Measurements from ENCODE around the gene RAPGEF5. TPM values are rescaled to one million over a fixed set of nuclear protein-coding genes. Genes with fewer than 3 reads are reported as not detected.

The RAPGEF5 gene
- total RNA-seq, 4 donors from 2014 or later = 21.2 to 27.0 (median 24.1) TPM

- no peaks in the 10 kb centered on the region for H3K9me3 ChIP-seq
- intact Hi-C loops (cut with DNase I) = no loop called here
- WGBS = 97% methylated on average over 3 of the region's 3 CpGs
- no peaks in the 10 kb centered on the region for H3K27me3 ChIP-seq
- H3K27ac ChIP-seq (replicated peaks in 1 of 4) = no peak overlapping the region
- TF ChIP-seq, protein P1, sequence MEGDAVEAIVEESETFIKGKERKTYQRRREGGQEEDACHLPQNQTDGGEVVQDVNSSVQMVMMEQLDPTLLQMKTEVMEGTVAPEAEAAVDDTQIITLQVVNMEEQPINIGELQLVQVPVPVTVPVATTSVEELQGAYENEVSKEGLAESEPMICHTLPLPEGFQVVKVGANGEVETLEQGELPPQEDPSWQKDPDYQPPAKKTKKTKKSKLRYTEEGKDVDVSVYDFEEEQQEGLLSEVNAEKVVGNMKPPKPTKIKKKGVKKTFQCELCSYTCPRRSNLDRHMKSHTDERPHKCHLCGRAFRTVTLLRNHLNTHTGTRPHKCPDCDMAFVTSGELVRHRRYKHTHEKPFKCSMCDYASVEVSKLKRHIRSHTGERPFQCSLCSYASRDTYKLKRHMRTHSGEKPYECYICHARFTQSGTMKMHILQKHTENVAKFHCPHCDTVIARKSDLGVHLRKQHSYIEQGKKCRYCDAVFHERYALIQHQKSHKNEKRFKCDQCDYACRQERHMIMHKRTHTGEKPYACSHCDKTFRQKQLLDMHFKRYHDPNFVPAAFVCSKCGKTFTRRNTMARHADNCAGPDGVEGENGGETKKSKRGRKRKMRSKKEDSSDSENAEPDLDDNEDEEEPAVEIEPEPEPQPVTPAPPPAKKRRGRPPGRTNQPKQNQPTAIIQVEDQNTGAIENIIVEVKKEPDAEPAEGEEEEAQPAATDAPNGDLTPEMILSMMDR (IDR thresholded peaks at IDR 0.05) = no peak
- no peak for TF ChIP-seq POLR2AphosphoS5 (IDR thresholded peaks at IDR 0.05)
- TF ChIP-seq POLR2A (IDR thresholded peaks at IDR 0.05; ENCODE audit: low read depth) = no peak
- no peak for TF ChIP-seq EP300 (IDR thresholded peaks at IDR 0.05)
- peaks cover 0 to 42% (median 9%) of the 10 kb centered on the region in 4 donors for H3K36me3 ChIP-seq
- no peak overlapping the region for H3K4me3 ChIP-seq
- peaks cover 0 to 1% (median 0%) of the 10 kb centered on the region in 4 donors for H3K4me1 ChIP-seq
- DNase-seq (ENCODE audit: extremely low spot score) = no peak
Measured at GRCh38 chr7:22152690-22153089, 204.3 kb downstream of the RAPGEF5 start.

GRCh38 chr7:22151901-22152300 lies 205.1 kb downstream of the RAPGEF5 start:
- H3K4me1 ChIP-seq = peaks cover 0 to 9% (median 2%) of the 10 kb centered on the region in 4 donors
- DNase-seq (ENCODE audit: extremely low spot score) = no peak
- no peak overlapping the region for H3K27ac ChIP-seq (replicated peaks in 1 of 4)
- TF ChIP-seq POLR2AphosphoS5 (IDR thresholded peaks at IDR 0.05) (no peak), EP300 (IDR thresholded peaks at IDR 0.05) (no peak), POLR2A (IDR thresholded peaks at IDR 0.05; ENCODE audit: low read depth) (no peak)
- TF ChIP-seq, protein P1 (IDR thresholded peaks at IDR 0.05) = no peak
- H3K9me3 ChIP-seq = no peaks in the 10 kb centered on the region
- H3K4me3 ChIP-seq = no peak overlapping the region
- no peaks in the 10 kb centered on the region for H3K27me3 ChIP-seq
- peaks cover 0 to 35% (median 9%) of the 10 kb centered on the region in 4 donors for H3K36me3 ChIP-seq
- intact Hi-C loops (cut with DNase I) = no loop called here
- 95% methylated on average over 2 of the region's 2 CpGs for WGBS

DNA sequence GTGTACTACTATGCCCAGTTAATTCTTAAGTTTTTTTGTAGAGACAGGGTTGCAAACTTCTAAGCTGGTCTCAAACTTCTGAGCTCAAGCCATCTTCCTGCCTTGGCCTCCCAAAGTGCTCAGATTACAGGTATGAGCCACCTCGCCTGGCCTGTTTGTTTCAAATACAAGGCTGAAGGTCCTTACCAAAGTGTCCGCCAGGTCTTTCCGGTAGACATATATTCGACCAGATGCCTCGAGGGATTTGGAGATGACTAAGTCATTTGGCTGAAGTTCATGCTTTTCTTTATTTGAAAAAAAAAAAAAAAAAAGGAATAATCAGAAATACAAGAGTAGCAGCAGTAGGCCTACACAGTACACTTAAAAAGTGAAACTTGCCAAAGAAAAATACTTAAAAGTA lies 206.7 kb downstream of the RAPGEF5 start:
- Histone ChIP-seq H3K4me3 (no peak overlapping the region), H3K36me3 (peaks cover 0 to 26% (median 2%) of the 10 kb centered on the region in 4 donors), H3K9me3 (no peaks in the 10 kb centered on the region), H3K27me3 (no peaks in the 10 kb centered on the region), H3K27ac (replicated peaks in 1 of 4) (no peak overlapping the region), H3K4me1 (peaks cover 0 to 12% (median 3%) of the 10 kb centered on the region in 4 donors)
- DNase-seq (ENCODE audit: extremely low spot score) = no peak
- TF ChIP-seq POLR2A (IDR thresholded peaks at IDR 0.05; ENCODE audit: low read depth) (no peak), POLR2AphosphoS5 (IDR thresholded peaks at IDR 0.05) (no peak), EP300 (IDR thresholded peaks at IDR 0.05) (no peak)
- TF ChIP-seq, protein P1 (IDR thresholded peaks at IDR 0.05) = no peak
- intact Hi-C loops (cut with DNase I) = no loop called here
- 68% methylated on average over 5 of the region's 5 CpGs for WGBS

GRCh38 chr7:22147868-22148267 lies 209.1 kb downstream of the RAPGEF5 start:
- intact Hi-C loops (cut with DNase I) = no loop called here
- H3K4me1 ChIP-seq = peaks cover 0 to 12% (median 3%) of the 10 kb centered on the region in 4 donors
- H3K9me3 ChIP-seq = no peaks in the 10 kb centered on the region
- 86% methylated on average over 3 of the region's 3 CpGs for WGBS
- no peak for DNase-seq (ENCODE audit: extremely low spot score)
- H3K36me3 ChIP-seq = peaks cover 0 to 50% (median 5%) of the 10 kb centered on the region in 4 donors
- H3K27me3 ChIP-seq = no peaks in the 10 kb centered on the region
- TF ChIP-seq POLR2AphosphoS5 (IDR thresholded peaks at IDR 0.05) (no peak), POLR2A (IDR thresholded peaks at IDR 0.05; ENCODE audit: low read depth) (no peak), EP300 (IDR thresholded peaks at IDR 0.05) (no peak)
- TF ChIP-seq, protein P1 (IDR thresholded peaks at IDR 0.05) = no peak
- H3K27ac ChIP-seq (replicated peaks in 1 of 4) = no peak overlapping the region
- H3K4me3 ChIP-seq = no peak overlapping the region

DNA sequence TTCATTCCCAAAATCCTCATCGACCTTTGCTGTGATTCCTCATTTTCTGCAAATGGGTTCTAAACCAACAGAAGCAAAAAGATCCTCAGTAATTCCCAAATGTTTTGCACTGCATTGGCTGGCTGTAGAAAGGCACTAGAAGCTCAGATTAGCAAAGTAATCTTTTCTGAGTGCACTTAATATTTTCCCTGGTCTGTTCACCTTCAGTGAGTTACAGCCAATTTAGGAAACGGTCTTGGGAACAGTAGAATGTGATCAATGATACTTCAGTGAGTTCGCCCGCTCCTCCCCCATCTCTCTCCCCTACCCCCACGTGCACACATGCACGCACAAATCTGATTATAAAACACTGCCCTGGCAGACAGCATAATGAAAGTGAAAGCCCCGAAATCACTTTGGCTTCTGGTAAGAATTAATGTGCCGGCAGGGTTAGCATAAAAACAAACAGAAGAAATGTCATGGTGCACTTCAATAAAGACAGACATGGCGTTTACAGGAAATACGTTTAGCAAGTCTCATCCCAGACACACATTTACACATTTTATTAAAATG lies 209.9 kb downstream of the RAPGEF5 start:
- TF ChIP-seq, protein P1 (IDR thresholded peaks at IDR 0.05) = no peak
- TF ChIP-seq POLR2AphosphoS5 (IDR thresholded peaks at IDR 0.05) = no peak
- TF ChIP-seq POLR2A (IDR thresholded peaks at IDR 0.05; ENCODE audit: low read depth) = no peak
- no peak for TF ChIP-seq EP300 (IDR thresholded peaks at IDR 0.05)
- Histone ChIP-seq H3K36me3 (peaks cover 0 to 58% (median 5%) of the 10 kb centered on the region in 4 donors), H3K9me3 (no peaks in the 10 kb centered on the region), H3K27ac (replicated peaks in 1 of 4) (no peak overlapping the region), H3K4me3 (peak overlapping the region; percentile 33 to 38 (median 35)), H3K4me1 (peaks cover 0 to 12% (median 3%) of the 10 kb centered on the region in 4 donors), H3K27me3 (no peaks in the 10 kb centered on the region)
- intact Hi-C loops (cut with DNase I) = no loop called here
- DNase-seq (ENCODE audit: extremely low spot score) = no peak
- WGBS = 27% methylated on average over 10 of the region's 10 CpGs

All from esophagus muscularis mucosa (tissue), 4 donors.